ENCODE results near the gene CACNB2.

DNA sequence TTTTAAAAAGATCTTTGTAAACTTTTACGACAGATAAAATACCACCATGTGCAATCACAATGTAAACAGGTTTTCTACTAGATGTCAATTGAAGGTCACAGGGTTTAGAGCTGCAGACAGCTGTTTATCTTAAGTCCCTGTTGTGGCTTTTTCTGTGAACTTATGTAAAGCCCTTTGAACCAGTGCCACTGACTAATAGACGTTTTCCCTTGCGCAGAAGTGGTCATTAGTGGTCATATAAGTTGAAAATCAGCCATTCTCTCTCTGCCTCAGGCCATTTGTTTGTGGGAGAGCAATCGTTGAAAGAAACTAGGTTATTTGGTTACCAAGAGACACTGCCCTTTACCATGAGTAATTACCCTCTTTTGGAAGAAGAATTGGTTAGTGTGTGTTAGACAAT, 23.9 kb downstream of the CACNB2 start:
- TF ChIP-seq, protein P1, sequence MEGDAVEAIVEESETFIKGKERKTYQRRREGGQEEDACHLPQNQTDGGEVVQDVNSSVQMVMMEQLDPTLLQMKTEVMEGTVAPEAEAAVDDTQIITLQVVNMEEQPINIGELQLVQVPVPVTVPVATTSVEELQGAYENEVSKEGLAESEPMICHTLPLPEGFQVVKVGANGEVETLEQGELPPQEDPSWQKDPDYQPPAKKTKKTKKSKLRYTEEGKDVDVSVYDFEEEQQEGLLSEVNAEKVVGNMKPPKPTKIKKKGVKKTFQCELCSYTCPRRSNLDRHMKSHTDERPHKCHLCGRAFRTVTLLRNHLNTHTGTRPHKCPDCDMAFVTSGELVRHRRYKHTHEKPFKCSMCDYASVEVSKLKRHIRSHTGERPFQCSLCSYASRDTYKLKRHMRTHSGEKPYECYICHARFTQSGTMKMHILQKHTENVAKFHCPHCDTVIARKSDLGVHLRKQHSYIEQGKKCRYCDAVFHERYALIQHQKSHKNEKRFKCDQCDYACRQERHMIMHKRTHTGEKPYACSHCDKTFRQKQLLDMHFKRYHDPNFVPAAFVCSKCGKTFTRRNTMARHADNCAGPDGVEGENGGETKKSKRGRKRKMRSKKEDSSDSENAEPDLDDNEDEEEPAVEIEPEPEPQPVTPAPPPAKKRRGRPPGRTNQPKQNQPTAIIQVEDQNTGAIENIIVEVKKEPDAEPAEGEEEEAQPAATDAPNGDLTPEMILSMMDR (IDR thresholded peaks at IDR 0.05; ENCODE audit: low read depth, low read length), result no peak
- TF ChIP-seq POLR2A (IDR thresholded peaks at IDR 0.05; ENCODE audit: extremely low read depth, insufficient read length) (no peak), MYC (IDR thresholded peaks at IDR 0.05; ENCODE audit: low read depth, low read length) (no peak)
- TF ChIP-seq, protein P2, sequence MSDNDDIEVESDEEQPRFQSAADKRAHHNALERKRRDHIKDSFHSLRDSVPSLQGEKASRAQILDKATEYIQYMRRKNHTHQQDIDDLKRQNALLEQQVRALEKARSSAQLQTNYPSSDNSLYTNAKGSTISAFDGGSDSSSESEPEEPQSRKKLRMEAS (IDR thresholded peaks at IDR 0.05; ENCODE audit: low read depth, low read length), result no peak

Data from NB4 (cell line).